IMR-90 (cell line): ENCODE data around the gene ORC4.
A peak's percentile ranks its signal among the peaks of the same experiment; 100 is the strongest.

Source experiments
- CTCF ChIP-seq: conservative IDR thresholded peaks from 2 replicates; pipeline ENCODE4 v1.5.1; 2012; ENCODE audit warnings: mild to moderate bottlenecking, low read depth, low read length, improper control_type of control experiment
- MAZ ChIP-seq: IDR thresholded peaks from 2 replicates; pipeline ENCODE4 v1.6.1; 2012; ENCODE audit warnings: low read depth, mild to moderate bottlenecking, low read length, improper control_type of control experiment, moderate library complexity, borderline replicate concordance
- MXI1 ChIP-seq: IDR thresholded peaks from 2 replicates; pipeline ENCODE4 v1.6.1; 2012; ENCODE audit warnings: low read depth, mild to moderate bottlenecking, low read length, moderate library complexity, borderline replicate concordance
- POLR2A ChIP-seq: IDR thresholded peaks from 2 replicates; pipeline ENCODE4 v1.6.1; 2012; ENCODE audit warnings: mild to moderate bottlenecking, low read depth, low read length
- SMC3 ChIP-seq: fragments of 150-350 bp; IDR thresholded peaks from 2 replicates; pipeline ENCODE4 v1.6.1; 2016; ENCODE audit warnings: low read depth, mild to moderate bottlenecking, antibody characterized with exemption, low read length, moderate library complexity

GRCh38 chr2:147989809-147990403, 30.6 kb downstream of the ORC4 start:
- TF ChIP-seq MAZ (no peak), MXI1 (no peak), CTCF (peak; percentile 99), SMC3 (peak; percentile 98), POLR2A (no peak)
